Immature natural killer cell (primary cell): ENCODE data around the gene SUN3. TPM values are rescaled to one million over a fixed set of nuclear protein-coding genes. Genes with fewer than 3 reads are reported as not detected.
"Not testable (repeated sequence)": the region's sequence is repeated elsewhere in the genome, so short reads cannot be mapped to it uniquely, and the experiment has no call there.

Source experiments
- DNase-seq, 3 donors: peaks; one replicate each; pipeline ENCODE4 v3.0.0; 2022; ENCODE audit warnings: mixed read lengths in 1 of 3
- H3K27ac Mint-ChIP-seq, 6 donors: one replicate each; pipeline ENCODE4 v1.8.0; 2020; ENCODE audit warnings: mixed read lengths in 6 of 6, mild to moderate bottlenecking in 5 of 6, inconsistent platforms in 4 of 6, moderate library complexity in 3 of 6
- H3K27me3 Mint-ChIP-seq, 3 donors: one replicate each; pipeline ENCODE4 v1.8.0; 2020 to 2021; ENCODE audit warnings: low read depth in 3 of 3, mild to moderate bottlenecking in 3 of 3, mixed read lengths in 3 of 3, moderate library complexity in 3 of 3, inconsistent platforms in 1 of 3
- H3K36me3 Mint-ChIP-seq, 3 donors: one replicate each; pipeline ENCODE4 v1.8.0; 2020; ENCODE audit warnings: mixed read lengths in 3 of 3, inconsistent platforms in 2 of 3, mild to moderate bottlenecking in 2 of 3
- H3K4me1 Mint-ChIP-seq, 2 donors: one replicate each; pipeline ENCODE4 v1.8.0; 2020; ENCODE audit warnings: inconsistent platforms in 2 of 2, mild to moderate bottlenecking in 2 of 2, mixed read lengths in 2 of 2, moderate library complexity in 1 of 2
- H3K4me3 Mint-ChIP-seq, 5 donors: one replicate each; pipeline ENCODE4 v1.8.0; 2020; ENCODE audit warnings: mild to moderate bottlenecking in 5 of 5, mixed read lengths in 5 of 5, inconsistent platforms in 3 of 5, moderate library complexity in 3 of 5
- H3K9me3 Mint-ChIP-seq, 6 donors: one replicate each; pipeline ENCODE4 v1.8.0; 2020; ENCODE audit warnings: mild to moderate bottlenecking in 6 of 6, mixed read lengths in 6 of 6, inconsistent platforms in 4 of 6, moderate library complexity in 3 of 6
- polyA plus RNA-seq, 3 donors: library from polyadenylated mRNA; unstranded; fragments of 300-500 nt; fragmentation: Illumina TruSeq; gene quantifications; one replicate each; pipeline ENCODE4 v1.2.3, GENCODE V29; 2021

SUN3 gene
- polyA plus RNA-seq, 3 donors from 2014 or later = not detected

- Mint-ChIP-seq H3K27ac (no peak overlapping the region), H3K9me3 (no peaks in the 10 kb centered on the region), H3K27me3 (peaks cover 2 to 4% (median 4%) of the 10 kb centered on the region in 3 donors), H3K36me3 (no peaks in the 10 kb centered on the region), H3K4me3 (no peak overlapping the region), H3K4me1 (no peaks in the 10 kb centered on the region)
- no peak for DNase-seq
These were observed 85.0 kb downstream of the SUN3 start for GRCh38 chr7:47943676-47944474.

GRCh38 chr7:47942651-47943050, 86.3 kb downstream of the SUN3 start:
- H3K4me3 Mint-ChIP-seq, H3K27ac Mint-ChIP-seq, H3K27me3 Mint-ChIP-seq: not testable (repeated sequence)

GRCh38 chr7:47942132-47942531, 86.8 kb downstream of the SUN3 start:
- no peak overlapping the region for H3K27ac Mint-ChIP-seq
- no peak overlapping the region for H3K4me3 Mint-ChIP-seq
- H3K9me3 Mint-ChIP-seq = no peaks in the 10 kb centered on the region
- no peak for DNase-seq
- H3K4me1 Mint-ChIP-seq = no peaks in the 10 kb centered on the region
- H3K36me3 Mint-ChIP-seq = no peaks in the 10 kb centered on the region
- peaks cover 0 to 4% (median 2%) of the 10 kb centered on the region in 3 donors for H3K27me3 Mint-ChIP-seq

More at GRCh38 chr7:47942651-47943050, 86.3 kb downstream of the SUN3 start:
- H3K36me3 Mint-ChIP-seq, H3K4me1 Mint-ChIP-seq, H3K9me3 Mint-ChIP-seq, DNase-seq: not testable (repeated sequence)

GRCh38 chr7:47941136-47941844, 87.6 kb downstream of the SUN3 start:
- Mint-ChIP-seq H3K27ac (no peak overlapping the region), H3K4me1 (no peaks in the 10 kb centered on the region), H3K4me3 (no peak overlapping the region), H3K36me3 (no peaks in the 10 kb centered on the region), H3K9me3 (no peaks in the 10 kb centered on the region), H3K27me3 (peaks cover 0 to 4% (median under 1%) of the 10 kb centered on the region in 3 donors)
- no peak for DNase-seq

GRCh38 chr7:47940088-47941013, 88.6 kb downstream of the SUN3 start:
- Mint-ChIP-seq H3K4me3 (no peak overlapping the region), H3K27me3 (peaks cover 0 to 4% (median 0%) of the 10 kb centered on the region in 3 donors), H3K36me3 (no peaks in the 10 kb centered on the region), H3K9me3 (no peaks in the 10 kb centered on the region), H3K27ac (no peak overlapping the region), H3K4me1 (no peaks in the 10 kb centered on the region)
- no peak for DNase-seq

DNA sequence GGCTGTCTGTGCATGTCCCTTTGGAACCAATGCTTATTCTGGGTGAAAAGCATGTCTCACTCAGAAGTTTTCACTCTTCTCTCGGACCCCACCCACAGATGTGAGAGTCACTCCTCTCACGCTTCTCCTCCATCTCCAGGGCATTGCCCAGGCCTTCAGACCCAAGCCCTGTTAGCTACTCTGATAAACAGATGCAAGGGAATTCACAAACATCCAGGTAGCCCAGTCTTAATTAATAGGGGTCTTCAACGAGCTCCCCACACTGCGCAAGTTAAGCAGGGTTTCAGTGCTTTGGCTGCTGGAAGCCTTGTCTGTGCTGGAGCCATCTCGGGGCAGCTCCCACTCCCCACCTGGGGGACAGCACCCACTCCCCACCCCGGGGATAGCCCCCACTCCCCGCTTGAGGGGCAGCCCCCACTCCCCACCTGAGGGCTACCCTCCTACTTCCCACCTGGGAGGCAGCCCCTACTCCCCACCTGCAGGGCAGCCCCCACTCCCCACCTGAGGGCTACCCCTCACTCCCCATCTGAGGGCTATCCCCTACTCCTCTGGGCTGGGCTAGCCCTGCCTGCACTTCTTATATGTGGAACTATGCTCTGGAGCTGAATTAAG, 89.4 kb downstream of the SUN3 start:
- no peaks in the 10 kb centered on the region for H3K4me1 Mint-ChIP-seq
- no peak for DNase-seq
- peaks cover 0 to 4% (median 0%) of the 10 kb centered on the region in 3 donors for H3K27me3 Mint-ChIP-seq
- no peak overlapping the region for H3K4me3 Mint-ChIP-seq
- H3K27ac Mint-ChIP-seq = no peak overlapping the region
- H3K36me3 Mint-ChIP-seq = no peaks in the 10 kb centered on the region
- H3K9me3 Mint-ChIP-seq = no peaks in the 10 kb centered on the region

- H3K27me3 Mint-ChIP-seq = peaks cover 0 to 2% (median 0%) of the 10 kb centered on the region in 3 donors
These were observed 90.2 kb downstream of the SUN3 start for GRCh38 chr7:47938574-47939165.

GRCh38 chr7:47937711-47938573, 91.0 kb downstream of the SUN3 start:
- no peak overlapping the region for H3K27ac Mint-ChIP-seq
- H3K9me3 Mint-ChIP-seq = no peaks in the 10 kb centered on the region
- no peaks in the 10 kb centered on the region for H3K36me3 Mint-ChIP-seq
- DNase-seq = no peak
- no peaks in the 10 kb centered on the region for H3K27me3 Mint-ChIP-seq
- H3K4me3 Mint-ChIP-seq = no peak overlapping the region
- H3K4me1 Mint-ChIP-seq = no peaks in the 10 kb centered on the region

More at GRCh38 chr7:47938574-47939165, 90.2 kb downstream of the SUN3 start:
- no peaks in the 10 kb centered on the region for H3K4me1 Mint-ChIP-seq
- no peak for DNase-seq
- H3K9me3 Mint-ChIP-seq = no peaks in the 10 kb centered on the region
- no peak overlapping the region for H3K27ac Mint-ChIP-seq
- H3K4me3 Mint-ChIP-seq = no peak overlapping the region
- no peaks in the 10 kb centered on the region for H3K36me3 Mint-ChIP-seq

Other genes with a start within 250 kb of the SUN3 start
- gene PKD1L1, start 80.6 kb downstream of the SUN3 start, polyA plus RNA-seq = under 1 TPM in 1 of 3 donors, not detected in 2; 0.03 TPM
- 10 to 100 TPM; 34.8 to 44.8 (median 44.0) TPM for gene HUS1, start 49.5 kb downstream of the SUN3 start, polyA plus RNA-seq
- gene C7orf57, start 6.4 kb upstream of the SUN3 start, polyA plus RNA-seq = under 1 TPM in 2 of 3 donors, not detected in 1; 0.11 to 0.31 TPM
- 100 to 1,000 TPM; 125 to 171 (median 166) TPM for gene UPP1, start 60.2 kb upstream of the SUN3 start, polyA plus RNA-seq
- gene ABCA13, start 142.4 kb upstream of the SUN3 start, polyA plus RNA-seq = not detected